Liver (tissue), 9 donors: ENCODE results near the gene PUS1. TPM values are rescaled to one million over a fixed set of nuclear protein-coding genes. Genes with fewer than 3 reads are reported as not detected.

ENCODE experiments used
- DNase-seq: peaks from one replicate; pipeline ENCODE4 v3.0.0-alpha.2; 2017; ENCODE audit warnings: low spot score
- H3K27ac ChIP-seq, 2 donors: one replicate each; pipeline ENCODE4 v1.7.0; 2013; ENCODE audit warnings: inconsistent platforms in 2 of 2, low read length in 2 of 2, control low read depth in 1 of 2, low read depth in 1 of 2, mild to moderate bottlenecking in 1 of 2
- H3K27me3 ChIP-seq, 4 donors: one replicate each; pipeline versions ENCODE4 v1.6.1 to v1.7.0; 2013; ENCODE audit warnings: low read length in 3 of 4, inconsistent platforms in 1 of 4, mild to moderate bottlenecking in 1 of 4, moderate library complexity in 1 of 4; ENCODE audit not compliant: control insufficient read depth in 4 of 4, insufficient read depth in 4 of 4
- H3K36me3 ChIP-seq, 4 donors: one replicate each; pipeline versions ENCODE4 v1.6.1 to v1.7.0; 2013; ENCODE audit warnings: low read length in 3 of 4, mild to moderate bottlenecking in 3 of 4, low read depth in 1 of 4, moderate library complexity in 1 of 4; ENCODE audit not compliant: control insufficient read depth in 4 of 4, insufficient read depth in 3 of 4
- H3K4me1 ChIP-seq, 4 donors: one replicate each; pipeline versions ENCODE4 v1.6.1 to v1.7.0; 2013; ENCODE audit warnings: low read length in 3 of 4, mild to moderate bottlenecking in 3 of 4, moderate library complexity in 1 of 4; ENCODE audit not compliant: control insufficient read depth in 4 of 4, insufficient read depth in 4 of 4
- H3K4me3 ChIP-seq, 3 donors: one replicate each; pipeline versions ENCODE4 v1.6.1 to v1.7.0; 2013; ENCODE audit warnings: low read length in 3 of 3, control low read depth in 1 of 3, low read depth in 1 of 3, mild to moderate bottlenecking in 1 of 3
- H3K9ac ChIP-seq, 2 donors: one replicate each; pipeline ENCODE4 v1.7.0; 2013; ENCODE audit warnings: low read length in 2 of 2, mild to moderate bottlenecking in 2 of 2, moderate library complexity in 2 of 2, control low read depth in 1 of 2, low read depth in 1 of 2
- H3K9me3 ChIP-seq, 4 donors: one replicate each; pipeline versions ENCODE4 v1.6.1 to v1.7.0; 2013; ENCODE audit warnings: low read length in 3 of 4; ENCODE audit not compliant: control insufficient read depth in 4 of 4
- EGR1 ChIP-seq, 2 donors: IDR thresholded peaks; 2 replicates each; pipeline ENCODE4 v1.6.1; 2016 to 2018; ENCODE audit warnings: antibody characterized with exemption in 2 of 2, low read depth in 2 of 2
- FOXA1 ChIP-seq: IDR thresholded peaks from 2 replicates; pipeline ENCODE4 v1.6.1; 2016; ENCODE audit warnings: antibody characterized with exemption
- FOXA2 ChIP-seq: IDR thresholded peaks from 2 replicates; pipeline ENCODE4 v1.6.1; 2016; ENCODE audit warnings: antibody characterized with exemption
- GABPA ChIP-seq, 2 donors: IDR thresholded peaks in 1 of 2; conservative IDR thresholded peaks in 1 of 2; 2 replicates each; pipeline ENCODE4 v1.6.1; 2016; ENCODE audit warnings: antibody characterized with exemption in 2 of 2, mild to moderate bottlenecking in 1 of 2, moderate library complexity in 1 of 2
- HNF4A ChIP-seq, 2 donors: conservative IDR thresholded peaks; 2 replicates each; pipeline ENCODE4 v1.6.1; 2016; ENCODE audit warnings: antibody characterized with exemption in 2 of 2, mild to moderate bottlenecking in 2 of 2
- HNF4G ChIP-seq: IDR thresholded peaks from 2 replicates; pipeline ENCODE4 v1.6.1; 2016; ENCODE audit warnings: antibody characterized with exemption
- JUND ChIP-seq, 2 donors: IDR thresholded peaks; 2 replicates each; pipeline ENCODE4 v1.6.1; 2016; ENCODE audit warnings: antibody characterized with exemption in 2 of 2
- NR2F2 ChIP-seq: IDR thresholded peaks from 2 replicates; pipeline ENCODE4 v1.6.1; 2016; ENCODE audit warnings: antibody characterized with exemption
- RAD21 ChIP-seq, 2 donors: IDR thresholded peaks; 2 replicates each; pipeline ENCODE4 v1.6.1; 2016; ENCODE audit warnings: antibody characterized with exemption in 2 of 2, mild to moderate bottlenecking in 2 of 2
- RXRA ChIP-seq, 2 donors: IDR thresholded peaks; 2 replicates each; pipeline ENCODE4 v1.6.1; 2017 to 2018; ENCODE audit warnings: antibody characterized with exemption in 2 of 2, mild to moderate bottlenecking in 1 of 2
- SP1 ChIP-seq: IDR thresholded peaks from 2 replicates; pipeline ENCODE4 v1.6.1; 2018; ENCODE audit warnings: antibody characterized with exemption, mild to moderate bottlenecking
- TAF1 ChIP-seq: conservative IDR thresholded peaks from 2 replicates; pipeline ENCODE4 v1.6.1; 2016; ENCODE audit warnings: antibody characterized with exemption, mild to moderate bottlenecking
- YY1 ChIP-seq: IDR thresholded peaks from 2 replicates; pipeline ENCODE4 v1.6.1; 2016; ENCODE audit warnings: antibody characterized with exemption, mild to moderate bottlenecking
- WGBS: extraction: QIAGEN DNeasy Blood & Tissue Kit; methylation state at CpG from one replicate; pipeline ENCODE4 v1.1.7; 2013; 5-methylcytosine and 5-hydroxymethylcytosine counted together
- polyA plus RNA-seq, 2 donors: library from polyadenylated mRNA; stranded (reverse) in 1 of 2; unstranded in 1 of 2; fragments of 200-250 nt in 1 of 2; fragments of >200 nt in 1 of 2; fragmentation: Nextera tagmentation in 1 of 2; extraction: Ambion mirVana in 1 of 2; gene quantifications; one replicate each; pipeline versions ENCODE4 v1.2.1 to v1.2.3, GENCODE V29; 2013 to 2015
- total RNA-seq, 2 donors: library from RNA; depleted of rRNA; stranded (reverse); fragments of >200 nt; gene quantifications; one replicate each; pipeline ENCODE4 v1.2.3, GENCODE V29; 2014
- TF ChIP-seq, protein P1 (sequence below): IDR thresholded peaks from 2 replicates; pipeline ENCODE4 v1.6.1; 2016; ENCODE audit warnings: antibody characterized with exemption
- TF ChIP-seq, protein P2 (sequence below): IDR thresholded peaks from 2 replicates; pipeline ENCODE4 v1.6.1; 2016; ENCODE audit warnings: antibody characterized with exemption
- TF ChIP-seq, protein P3 (sequence below): fragments of 150-350 bp; IDR thresholded peaks from 2 replicates; pipeline ENCODE4 v1.5.1; 2017; ENCODE audit warnings: improper control_type of control experiment, low read depth, low read length; ENCODE audit not compliant: missing input control
- TF ChIP-seq, protein P4 (sequence below): IDR thresholded peaks from 2 replicates; pipeline ENCODE4 v1.6.1; 2016; ENCODE audit warnings: antibody characterized with exemption, mild to moderate bottlenecking
- TF ChIP-seq, protein P5 (sequence below): IDR thresholded peaks from 2 replicates; pipeline ENCODE4 v1.6.1; 2016; ENCODE audit warnings: antibody characterized with exemption
- donor health status: healthy.
- donor health status: healthy.
- donor health status: healthy.
- donor health status: healthy.
- donor health status: healthy.

Gene PUS1
- total and polyA plus RNA-seq, 4 donors: 6.1 to 24.4 (median 10.7) TPM

DNA sequence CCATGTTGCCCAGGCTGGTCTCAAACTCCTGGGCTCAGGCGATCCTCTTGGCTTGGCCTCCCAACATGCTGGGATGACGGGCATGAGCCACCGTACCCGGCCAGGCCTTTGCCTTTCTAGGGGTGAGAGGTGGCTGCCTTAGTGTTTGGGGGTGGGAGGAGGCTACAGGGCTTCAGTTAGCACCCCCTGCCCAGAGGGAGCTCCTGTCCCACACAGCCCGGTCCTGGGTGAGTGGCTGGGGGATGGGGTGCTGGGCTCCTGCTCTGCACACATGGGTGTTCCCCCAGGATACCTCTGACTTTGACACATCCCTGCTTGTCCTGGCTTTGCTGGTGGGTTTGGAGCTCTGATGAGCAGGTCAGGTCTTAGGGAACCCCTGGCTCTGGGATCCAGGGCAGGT lies 24.7 kb upstream of the PUS1 start:
- no peaks in the 10 kb centered on the region for H3K27me3 ChIP-seq
- H3K9ac ChIP-seq: no peak overlapping the region
- TF ChIP-seq, protein P1, sequence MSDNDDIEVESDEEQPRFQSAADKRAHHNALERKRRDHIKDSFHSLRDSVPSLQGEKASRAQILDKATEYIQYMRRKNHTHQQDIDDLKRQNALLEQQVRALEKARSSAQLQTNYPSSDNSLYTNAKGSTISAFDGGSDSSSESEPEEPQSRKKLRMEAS: no peak
- TF ChIP-seq RAD21 (IDR thresholded peaks at IDR 0.05): no peak
- TF ChIP-seq NR2F2: no peak
- no peak for TF ChIP-seq RXRA (IDR thresholded peaks at IDR 0.05)
- no peak for TF ChIP-seq TAF1
- TF ChIP-seq GABPA (IDR thresholded peaks at IDR 0.05 in 1 of 2, conservative IDR thresholded peaks at IDR 0.05 in 1 of 2): no peak
- TF ChIP-seq, protein P2, sequence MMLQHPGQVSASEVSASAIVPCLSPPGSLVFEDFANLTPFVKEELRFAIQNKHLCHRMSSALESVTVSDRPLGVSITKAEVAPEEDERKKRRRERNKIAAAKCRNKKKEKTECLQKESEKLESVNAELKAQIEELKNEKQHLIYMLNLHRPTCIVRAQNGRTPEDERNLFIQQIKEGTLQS: no peak
- TF ChIP-seq SP1: no peak
- TF ChIP-seq HNF4G: no peak
- TF ChIP-seq, protein P3, sequence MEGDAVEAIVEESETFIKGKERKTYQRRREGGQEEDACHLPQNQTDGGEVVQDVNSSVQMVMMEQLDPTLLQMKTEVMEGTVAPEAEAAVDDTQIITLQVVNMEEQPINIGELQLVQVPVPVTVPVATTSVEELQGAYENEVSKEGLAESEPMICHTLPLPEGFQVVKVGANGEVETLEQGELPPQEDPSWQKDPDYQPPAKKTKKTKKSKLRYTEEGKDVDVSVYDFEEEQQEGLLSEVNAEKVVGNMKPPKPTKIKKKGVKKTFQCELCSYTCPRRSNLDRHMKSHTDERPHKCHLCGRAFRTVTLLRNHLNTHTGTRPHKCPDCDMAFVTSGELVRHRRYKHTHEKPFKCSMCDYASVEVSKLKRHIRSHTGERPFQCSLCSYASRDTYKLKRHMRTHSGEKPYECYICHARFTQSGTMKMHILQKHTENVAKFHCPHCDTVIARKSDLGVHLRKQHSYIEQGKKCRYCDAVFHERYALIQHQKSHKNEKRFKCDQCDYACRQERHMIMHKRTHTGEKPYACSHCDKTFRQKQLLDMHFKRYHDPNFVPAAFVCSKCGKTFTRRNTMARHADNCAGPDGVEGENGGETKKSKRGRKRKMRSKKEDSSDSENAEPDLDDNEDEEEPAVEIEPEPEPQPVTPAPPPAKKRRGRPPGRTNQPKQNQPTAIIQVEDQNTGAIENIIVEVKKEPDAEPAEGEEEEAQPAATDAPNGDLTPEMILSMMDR: no peak
- TF ChIP-seq EGR1 (IDR thresholded peaks at IDR 0.05; ENCODE audit: low read depth in 2 of 2): no peak
- TF ChIP-seq JUND (IDR thresholded peaks at IDR 0.05): no peak
- TF ChIP-seq, protein P4, sequence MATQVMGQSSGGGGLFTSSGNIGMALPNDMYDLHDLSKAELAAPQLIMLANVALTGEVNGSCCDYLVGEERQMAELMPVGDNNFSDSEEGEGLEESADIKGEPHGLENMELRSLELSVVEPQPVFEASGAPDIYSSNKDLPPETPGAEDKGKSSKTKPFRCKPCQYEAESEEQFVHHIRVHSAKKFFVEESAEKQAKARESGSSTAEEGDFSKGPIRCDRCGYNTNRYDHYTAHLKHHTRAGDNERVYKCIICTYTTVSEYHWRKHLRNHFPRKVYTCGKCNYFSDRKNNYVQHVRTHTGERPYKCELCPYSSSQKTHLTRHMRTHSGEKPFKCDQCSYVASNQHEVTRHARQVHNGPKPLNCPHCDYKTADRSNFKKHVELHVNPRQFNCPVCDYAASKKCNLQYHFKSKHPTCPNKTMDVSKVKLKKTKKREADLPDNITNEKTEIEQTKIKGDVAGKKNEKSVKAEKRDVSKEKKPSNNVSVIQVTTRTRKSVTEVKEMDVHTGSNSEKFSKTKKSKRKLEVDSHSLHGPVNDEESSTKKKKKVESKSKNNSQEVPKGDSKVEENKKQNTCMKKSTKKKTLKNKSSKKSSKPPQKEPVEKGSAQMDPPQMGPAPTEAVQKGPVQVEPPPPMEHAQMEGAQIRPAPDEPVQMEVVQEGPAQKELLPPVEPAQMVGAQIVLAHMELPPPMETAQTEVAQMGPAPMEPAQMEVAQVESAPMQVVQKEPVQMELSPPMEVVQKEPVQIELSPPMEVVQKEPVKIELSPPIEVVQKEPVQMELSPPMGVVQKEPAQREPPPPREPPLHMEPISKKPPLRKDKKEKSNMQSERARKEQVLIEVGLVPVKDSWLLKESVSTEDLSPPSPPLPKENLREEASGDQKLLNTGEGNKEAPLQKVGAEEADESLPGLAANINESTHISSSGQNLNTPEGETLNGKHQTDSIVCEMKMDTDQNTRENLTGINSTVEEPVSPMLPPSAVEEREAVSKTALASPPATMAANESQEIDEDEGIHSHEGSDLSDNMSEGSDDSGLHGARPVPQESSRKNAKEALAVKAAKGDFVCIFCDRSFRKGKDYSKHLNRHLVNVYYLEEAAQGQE: no peak
- no peak for TF ChIP-seq YY1
- no peak for TF ChIP-seq FOXA1
- no peak for TF ChIP-seq FOXA2
- TF ChIP-seq, protein P5, sequence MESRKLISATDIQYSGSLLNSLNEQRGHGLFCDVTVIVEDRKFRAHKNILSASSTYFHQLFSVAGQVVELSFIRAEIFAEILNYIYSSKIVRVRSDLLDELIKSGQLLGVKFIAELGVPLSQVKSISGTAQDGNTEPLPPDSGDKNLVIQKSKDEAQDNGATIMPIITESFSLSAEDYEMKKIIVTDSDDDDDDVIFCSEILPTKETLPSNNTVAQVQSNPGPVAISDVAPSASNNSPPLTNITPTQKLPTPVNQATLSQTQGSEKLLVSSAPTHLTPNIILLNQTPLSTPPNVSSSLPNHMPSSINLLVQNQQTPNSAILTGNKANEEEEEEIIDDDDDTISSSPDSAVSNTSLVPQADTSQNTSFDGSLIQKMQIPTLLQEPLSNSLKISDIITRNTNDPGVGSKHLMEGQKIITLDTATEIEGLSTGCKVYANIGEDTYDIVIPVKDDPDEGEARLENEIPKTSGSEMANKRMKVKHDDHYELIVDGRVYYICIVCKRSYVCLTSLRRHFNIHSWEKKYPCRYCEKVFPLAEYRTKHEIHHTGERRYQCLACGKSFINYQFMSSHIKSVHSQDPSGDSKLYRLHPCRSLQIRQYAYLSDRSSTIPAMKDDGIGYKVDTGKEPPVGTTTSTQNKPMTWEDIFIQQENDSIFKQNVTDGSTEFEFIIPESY: no peak
- TF ChIP-seq HNF4A (conservative IDR thresholded peaks at IDR 0.05): no peak
- DNase-seq: no peak
- H3K4me1 ChIP-seq: peaks cover 0 to 9% (median under 1%) of the 10 kb centered on the region in 4 donors
- WGBS: 94% methylated on average over 5 of the region's 5 CpGs
- no peak overlapping the region for H3K27ac ChIP-seq
- peaks cover 10 to 23% (median 13%) of the 10 kb centered on the region in 4 donors for H3K36me3 ChIP-seq
- no peak overlapping the region for H3K4me3 ChIP-seq
- no peaks in the 10 kb centered on the region for H3K9me3 ChIP-seq
